ENCODE data around the gene MAMSTR. TPM values are rescaled to one million over a fixed set of nuclear protein-coding genes. Genes with fewer than 3 reads are reported as not detected.

MAMSTR gene
- total and polyA plus RNA-seq, 2 of the 4 experiments (the other 2 are of a cell fraction) = 0.18 to 1.9 TPM

- DNase-seq (no peak), ATAC-seq (ENCODE audit: low read depth) (no peak)
- BruUV-seq (replicated peaks) = no TSS peak
- intact Hi-C loops (cut with micrococcal nuclease) = no loop called here
- Histone ChIP-seq H4K91ac (ENCODE audit: insufficient read depth, low read depth, low read length) (no peak overlapping the region), H3K36me3 (ENCODE audit: control insufficient read depth, insufficient read depth, low read length) (no peaks in the 10 kb centered on the region), H3K9me1 (ENCODE audit: insufficient read depth, low read length) (no peaks in the 10 kb centered on the region), H2BK5ac (ENCODE audit: low read depth, low read length, poor library complexity, severe bottlenecking) (no peak overlapping the region), H2AK9ac (replicated peaks; ENCODE audit: low read depth, low read length, poor library complexity) (no peak overlapping the region), H3K18ac (ENCODE audit: low read depth, low read length) (no peak overlapping the region), H4K20me1 (ENCODE audit: insufficient read depth, low read length) (no peaks in the 10 kb centered on the region), H3K23ac (ENCODE audit: low read depth, low read length) (no peak overlapping the region), H2BK15ac (ENCODE audit: low read depth, low read length) (no peak overlapping the region), H3K56ac (ENCODE audit: extremely low read depth, insufficient read depth, low read length) (no peak overlapping the region), H3K79me1 (ENCODE audit: low read depth in 1 of 2, low read length in 2 of 2) (no peaks in the 10 kb centered on the region), H3K27ac (ENCODE audit: insufficient read depth, low read length) (no peak overlapping the region), H3K9ac (ENCODE audit: low read depth, low read length) (no peak overlapping the region), H4K5ac (ENCODE audit: low read depth, low read length) (no peak overlapping the region), H3K4me2 (ENCODE audit: low read depth, low read length) (no peak overlapping the region), H2BK120ac (ENCODE audit: low read depth, low read length) (no peak overlapping the region), H2BK20ac (ENCODE audit: low read depth, low read length) (no peak overlapping the region), H3K4me3 (ENCODE audit: insufficient read depth, low read depth, low read length) (no peak overlapping the region), H3K4me1 (ENCODE audit: control insufficient read depth, insufficient read depth, low read length) (peaks cover 4% of the 10 kb centered on the region; the same call in 1 of the 2 replicates), H2AK5ac (ENCODE audit: low read depth, low read length) (no peak overlapping the region), H3K4ac (ENCODE audit: low read depth, low read length) (no peak overlapping the region), H3K27me3 (ENCODE audit: control insufficient read depth, insufficient read depth, low read length) (peaks cover 33% of the 10 kb centered on the region), H2AFZ (replicated peaks; ENCODE audit: low read length, poor library complexity) (no peak overlapping the region), H3K14ac (replicated peaks; ENCODE audit: low read depth, low read length) (no peak overlapping the region), H4K8ac (ENCODE audit: low read depth in 2 of 2, low read length in 2 of 2) (no peak overlapping the region), H3K9me3 (ENCODE audit: control insufficient read depth, insufficient read depth, low read length) (no peaks in the 10 kb centered on the region)
- in situ Hi-C loops (cut with MboI; ENCODE audit: low sequenced_read_pairs) = no loop called here
- CTCF ChIA-PET = no interaction called here
- dilution Hi-C loops (cut with HindIII; ENCODE audit: low sequenced_read_pairs, unreplicated experiment) = no loop called here
- 75% methylated on average over 3 of the region's 12 CpGs; no CpG with 5 or more reads in 1 of the 2 experiments for WGBS, 2 experiments (ENCODE audit: extremely low coverage in 2 of 2, insufficient read length in 1 of 2)
- POLR2A ChIA-PET (ENCODE audit: unreplicated experiment) = no interaction called here
- no peak for TF ChIP-seq RFX5 (IDR thresholded peaks at IDR 0.05; ENCODE audit: low read depth, low read length)
- no peak for TF ChIP-seq RAD21 (IDR thresholded peaks at IDR 0.05; ENCODE audit: low read length)
- no peak for TF ChIP-seq MAFK (IDR thresholded peaks at IDR 0.05; ENCODE audit: low read depth, low read length)
- TF ChIP-seq CHD1 (IDR thresholded peaks at IDR 0.05; ENCODE audit: low read depth, low read length) = no peak
- no peak for TF ChIP-seq BHLHE40 (IDR thresholded peaks at IDR 0.05; ENCODE audit: low read depth, low read length)
- TF ChIP-seq MXI1 (IDR thresholded peaks at IDR 0.05; ENCODE audit: borderline replicate concordance, low read depth, low read length) = no peak
- no peak for TF ChIP-seq USF2 (IDR thresholded peaks at IDR 0.05; ENCODE audit: low read depth, low read length)
- TF ChIP-seq CEBPB (IDR thresholded peaks at IDR 0.05; ENCODE audit: low read depth, low read length) = no peak
- no peak for TF ChIP-seq SMC3 (IDR thresholded peaks at IDR 0.05; ENCODE audit: low read depth, low read length)
- TF ChIP-seq MAZ (IDR thresholded peaks at IDR 0.05; ENCODE audit: borderline replicate concordance, low read depth, low read length) = no peak
- no peak for TF ChIP-seq FOS (IDR thresholded peaks at IDR 0.05; ENCODE audit: low read depth, low read length)
- no peak for TF ChIP-seq POLR2A (IDR thresholded peaks at IDR 0.05; ENCODE audit: low read depth, low read length)
- no peak for TF ChIP-seq ELK1 (IDR thresholded peaks at IDR 0.05; ENCODE audit: borderline replicate concordance, low read depth, low read length)
- no peak for TF ChIP-seq RCOR1 (IDR thresholded peaks at IDR 0.05; ENCODE audit: insufficient replicate concordance, low read length)
- no peak for TF ChIP-seq CTCF (conservative IDR thresholded peaks at IDR 0.05; ENCODE audit: low read depth, low read length)
Measured at GRCh38 chr19:48757089-48757675, 37.7 kb upstream of the MAMSTR start.
